Hematopoietic multipotent progenitor cell treated with erythropoietin and hydrocortisone succinate and interleukin-3 and kit ligand, for 17 days (in vitro differentiated cells): ENCODE data around the gene SOX10.

Source experiments
- DNase-seq: peaks from one replicate; pipeline ENCODE4 v3.0.0-alpha.2; 2015; ENCODE audit warnings: low spot score

SOX10 gene

DNA sequence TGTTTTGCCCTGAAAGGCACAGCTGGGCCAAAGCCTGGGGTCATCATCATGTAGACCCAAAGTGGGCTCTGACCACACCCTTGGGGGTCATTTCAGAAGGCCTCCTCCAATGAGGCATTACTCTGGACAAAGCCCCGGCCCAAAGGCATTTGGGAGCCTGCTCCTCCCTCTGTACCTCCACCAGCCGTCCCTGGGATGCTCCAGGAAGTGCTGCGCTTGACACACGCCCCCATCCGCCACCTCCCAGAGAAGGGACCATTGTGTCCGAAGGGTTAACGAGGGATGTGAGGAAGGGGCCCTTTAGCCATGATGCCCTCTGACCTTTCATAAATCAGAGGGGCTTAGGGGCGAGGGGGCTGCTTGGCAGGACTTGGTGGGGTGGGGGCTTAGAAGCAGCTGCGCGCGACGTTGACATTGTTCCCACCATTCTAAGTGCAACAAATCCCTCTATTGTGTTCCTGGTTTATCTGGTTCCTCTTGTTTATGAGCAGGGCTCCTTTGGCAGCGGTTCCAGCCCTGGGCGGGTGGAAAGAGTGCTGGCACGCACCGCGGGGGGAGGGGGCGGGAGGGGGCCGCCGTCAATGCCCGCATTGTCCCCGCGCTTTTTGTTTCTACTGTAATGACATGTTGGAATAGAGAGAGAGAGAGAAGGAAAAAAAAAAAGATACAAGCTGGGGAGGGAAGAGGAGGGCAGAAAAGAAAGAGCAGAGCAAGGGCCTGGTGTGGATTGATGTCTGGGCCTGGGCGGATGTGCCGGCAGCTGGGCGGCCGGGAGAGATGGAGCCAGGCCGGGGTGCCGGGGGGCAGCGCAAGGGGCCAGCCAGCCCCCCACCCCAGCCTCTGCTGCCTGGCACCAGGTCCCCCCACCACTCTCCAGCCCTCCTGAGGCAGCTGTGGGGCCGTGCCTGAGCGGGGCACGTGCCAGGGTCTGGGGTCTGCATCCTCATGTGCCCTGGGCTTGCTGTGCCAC is 32.1 kb upstream of the SOX10 start:
- DNase-seq = no peak

- no peak for DNase-seq
Observed at GRCh38 chr22:38014083-38014482, 29.7 kb upstream of the SOX10 start.

- DNase-seq = no peak
Observed at GRCh38 chr22:38012604-38013072, 28.3 kb upstream of the SOX10 start.

GRCh38 chr22:38009000-38009806 is 24.8 kb upstream of the SOX10 start:
- DNase-seq = no peak

DNA sequence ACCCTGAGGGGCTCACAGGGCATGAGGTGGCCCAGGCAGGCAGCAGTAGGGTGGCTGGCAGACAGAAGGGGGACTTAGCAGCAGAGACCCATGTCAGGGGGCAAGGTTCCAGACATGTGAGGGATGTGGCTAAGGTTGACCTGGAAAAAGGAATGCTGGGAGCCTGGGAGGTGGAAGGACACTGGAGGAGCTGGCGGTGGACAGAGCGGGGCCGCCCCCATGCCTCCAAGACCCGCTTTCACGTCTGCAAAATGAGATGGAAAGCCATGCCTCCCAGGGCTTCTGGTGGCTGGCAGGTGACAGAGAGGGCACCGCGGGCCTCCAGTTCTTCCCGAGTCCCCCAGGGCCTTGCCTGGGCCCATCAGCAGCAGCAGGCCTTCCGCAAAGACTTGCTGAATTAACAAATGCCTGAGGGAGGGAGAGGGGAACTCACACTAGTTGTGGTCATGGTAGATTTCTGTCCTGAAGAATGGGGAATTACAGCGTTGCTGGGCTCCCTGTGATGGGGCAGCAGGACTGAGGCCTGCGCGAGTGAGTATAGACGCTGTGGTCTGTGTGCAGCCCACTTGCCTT is 23.1 kb upstream of the SOX10 start:
- DNase-seq = no peak

DNA sequence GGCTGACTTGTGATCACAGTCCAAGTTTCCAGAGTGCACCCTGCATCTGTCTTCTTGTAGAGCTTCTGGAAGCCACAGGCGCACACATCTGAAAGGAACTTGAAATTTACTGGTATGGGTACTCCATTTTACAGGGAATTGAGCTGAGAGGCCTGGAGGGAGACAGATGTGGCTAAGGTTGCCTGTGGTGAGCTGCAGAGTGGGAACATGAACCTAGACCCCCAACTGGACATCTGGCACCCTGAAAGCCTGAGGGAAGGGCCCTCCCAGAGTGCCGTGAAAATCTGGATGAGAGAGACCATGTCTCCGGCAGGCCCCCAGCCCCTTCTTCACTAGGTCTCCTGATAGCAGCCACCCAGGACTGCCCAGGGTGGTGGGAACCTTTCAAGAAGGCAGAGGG is 22.6 kb upstream of the SOX10 start:
- DNase-seq = no peak

- DNase-seq = no peak
Observed at GRCh38 chr22:38005943-38006342, 21.6 kb upstream of the SOX10 start.

DNA sequence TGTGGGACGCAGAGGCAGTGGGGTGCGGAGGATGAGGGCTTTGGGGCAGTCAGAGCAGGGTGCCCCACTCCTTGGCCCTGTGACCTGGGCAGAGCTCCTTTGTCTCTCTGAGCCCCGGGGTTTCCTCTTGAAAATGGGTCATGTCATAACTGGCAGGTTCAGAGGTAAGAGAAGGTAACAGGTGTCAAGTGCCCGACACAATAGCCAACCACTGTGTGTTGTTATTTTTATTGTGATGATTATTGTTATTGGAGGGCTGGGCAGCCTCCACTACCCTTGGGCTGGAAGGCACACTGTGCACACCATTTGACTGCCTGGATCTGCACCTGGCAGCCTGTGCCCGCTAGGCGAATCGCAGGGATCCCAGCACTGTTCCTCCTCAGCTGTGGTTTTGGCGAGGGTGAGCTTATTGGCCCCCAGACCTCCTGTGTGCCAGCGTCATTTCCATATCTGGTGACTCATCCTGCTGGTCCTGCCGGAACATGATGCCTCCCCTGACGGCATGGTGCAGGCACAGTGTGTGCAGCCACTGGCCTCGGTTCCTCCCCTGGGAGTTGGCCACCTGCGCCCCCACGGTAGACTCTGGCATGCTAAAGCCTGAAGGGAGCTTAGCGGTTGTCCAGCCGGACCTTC is 15.4 kb upstream of the SOX10 start:
- DNase-seq = no peak

- DNase-seq = no peak
Observed at GRCh38 chr22:37999236-37999635, 14.9 kb upstream of the SOX10 start.

DNA sequence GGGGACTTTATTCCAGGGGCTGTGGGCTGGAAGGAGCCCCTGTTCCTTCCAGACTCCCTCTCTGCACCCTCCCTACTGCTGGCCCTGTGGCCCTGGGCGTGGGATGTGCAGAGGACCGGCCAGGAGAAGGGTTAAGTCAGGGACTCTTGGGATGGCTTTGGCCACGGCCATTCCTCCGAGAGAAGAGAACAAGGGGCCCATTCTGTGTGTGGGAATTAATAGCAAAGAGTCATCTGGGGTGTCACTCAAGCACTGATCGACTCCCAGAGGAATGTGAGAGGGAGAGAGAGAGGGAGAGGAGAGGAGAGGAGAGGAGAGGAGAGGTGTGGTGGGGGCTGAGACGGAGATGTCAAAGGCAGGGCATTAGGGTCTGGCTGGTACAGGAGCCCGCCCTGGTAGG is 14.2 kb upstream of the SOX10 start:
- DNase-seq = no peak

- no peak for DNase-seq
Observed at GRCh38 chr22:37996515-37997246, 12.3 kb upstream of the SOX10 start.

- DNase-seq = no peak
Observed at GRCh38 chr22:37996079-37996478, 11.7 kb upstream of the SOX10 start.

GRCh38 chr22:37995460-37995859 is 11.1 kb upstream of the SOX10 start:
- DNase-seq = no peak

DNA sequence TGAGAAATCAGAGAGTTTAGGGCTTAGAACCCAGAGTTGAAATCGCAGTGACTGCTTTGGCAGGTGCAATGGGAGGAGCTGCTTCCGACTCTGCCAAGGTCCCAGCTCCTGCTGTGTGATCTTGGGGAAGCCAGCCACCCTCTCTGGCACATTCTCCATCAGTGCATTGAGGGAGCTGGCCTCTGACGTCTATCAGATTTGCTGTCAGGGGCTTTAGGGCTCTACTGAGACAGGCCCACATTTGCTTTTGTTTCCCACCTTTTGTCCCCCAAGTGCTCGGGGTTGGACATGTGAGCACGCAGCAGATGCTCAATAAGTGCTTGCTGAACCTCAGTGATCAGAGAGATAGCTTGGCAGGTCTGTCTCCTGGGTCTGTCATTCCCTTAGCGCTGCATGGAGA is 10.6 kb upstream of the SOX10 start:
- no peak for DNase-seq

DNA sequence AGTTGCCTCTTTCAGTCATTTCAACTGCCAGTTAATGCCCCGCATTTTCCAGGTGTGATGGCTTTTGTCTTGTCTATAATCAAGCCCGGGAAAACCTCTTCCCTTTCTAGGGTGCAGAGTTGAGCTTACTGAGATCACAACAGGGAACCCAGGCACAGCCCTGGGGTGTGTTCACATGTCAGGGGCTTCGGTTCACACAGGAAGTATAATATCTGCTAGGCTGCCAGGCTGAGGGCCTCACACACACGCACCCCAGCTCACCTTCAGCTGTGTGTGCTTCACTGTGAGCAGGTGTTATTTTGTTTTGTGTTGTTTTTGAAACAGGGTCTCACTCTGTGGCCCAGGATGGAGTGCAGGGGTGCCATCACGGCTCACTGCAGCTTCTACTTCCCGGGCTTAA is 9.7 kb upstream of the SOX10 start:
- DNase-seq = no peak

DNA sequence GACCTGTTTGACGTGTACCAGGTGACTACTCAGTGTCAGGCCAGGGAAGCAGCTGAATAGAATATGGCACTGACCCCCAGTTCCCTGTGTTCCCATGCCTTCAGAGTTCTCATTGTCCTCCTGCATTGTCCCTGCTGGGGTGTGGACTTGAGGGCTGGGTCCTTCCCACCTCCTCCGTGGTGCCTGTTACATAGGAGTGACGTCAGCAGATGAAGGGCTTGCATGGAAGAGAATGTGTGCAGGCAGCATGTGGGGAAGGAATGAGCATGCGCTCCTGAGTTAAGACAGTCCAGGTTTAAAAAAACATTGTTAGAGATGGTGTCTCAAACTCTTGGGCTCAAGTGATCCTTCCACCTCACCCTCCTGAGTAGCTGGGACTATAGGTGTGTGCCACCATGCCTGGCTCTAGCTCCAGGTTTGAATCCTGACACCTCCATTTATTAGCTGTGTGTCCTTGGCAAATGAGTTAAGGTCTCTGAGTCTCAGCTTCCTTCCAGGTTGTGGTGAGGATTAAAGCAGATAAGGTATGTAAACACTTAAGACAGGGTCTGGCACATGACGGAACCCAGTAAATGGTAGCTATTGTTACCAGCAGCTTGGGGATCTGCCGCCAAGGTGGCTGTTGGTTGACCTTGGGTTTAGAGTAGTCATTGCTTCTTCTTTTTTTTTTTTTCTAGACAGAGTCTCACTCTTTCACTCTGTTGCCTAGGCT is 7.5 kb upstream of the SOX10 start:
- no peak for DNase-seq

- DNase-seq = no peak
Observed at GRCh38 chr22:37990862-37991261, 6.5 kb upstream of the SOX10 start.

- no peak for DNase-seq
Observed at GRCh38 chr22:37990301-37990700, 5.9 kb upstream of the SOX10 start.

DNA sequence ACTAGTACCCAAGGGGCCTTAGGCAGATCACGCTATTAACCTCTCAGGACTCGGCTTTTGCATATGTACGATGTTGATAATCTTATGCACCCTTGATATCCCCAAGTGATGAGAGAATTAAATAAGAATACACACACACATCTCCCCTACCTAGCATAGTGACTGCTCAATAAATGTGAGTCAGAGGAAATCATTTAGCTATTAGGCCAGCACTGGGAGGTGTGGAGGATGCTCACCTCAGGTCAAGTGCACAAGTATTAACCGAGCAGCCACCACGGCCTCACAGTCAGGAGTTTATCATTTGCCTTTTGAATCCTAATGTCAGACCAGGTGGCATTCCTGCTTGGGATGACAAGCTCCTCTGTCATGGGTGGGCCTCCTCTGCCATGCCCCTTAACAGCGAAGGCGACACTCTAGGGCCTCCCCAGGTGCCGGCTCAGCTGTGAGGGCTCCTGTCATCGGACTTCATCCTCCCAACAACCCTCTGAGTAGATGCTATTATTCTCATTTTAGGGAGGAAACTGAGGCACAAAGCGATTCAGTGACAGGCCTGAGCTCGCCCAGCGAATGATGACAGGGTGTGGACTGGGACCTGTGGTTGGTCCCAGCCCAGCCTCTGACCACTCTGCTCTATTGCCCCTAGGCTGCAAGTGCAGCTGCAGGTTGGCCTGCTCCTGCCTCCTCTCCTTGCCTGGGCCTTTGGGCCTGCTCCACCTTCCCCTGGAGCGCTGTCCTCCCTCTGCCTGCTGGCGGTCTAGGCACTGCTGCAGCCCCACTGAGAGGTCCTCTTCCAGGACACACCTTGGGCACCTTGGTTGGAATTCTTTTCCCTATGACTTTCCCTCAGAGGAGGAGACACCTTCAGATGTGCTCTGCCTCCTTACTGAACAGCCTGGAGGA is 5.0 kb upstream of the SOX10 start:
- no peak for DNase-seq

DNA sequence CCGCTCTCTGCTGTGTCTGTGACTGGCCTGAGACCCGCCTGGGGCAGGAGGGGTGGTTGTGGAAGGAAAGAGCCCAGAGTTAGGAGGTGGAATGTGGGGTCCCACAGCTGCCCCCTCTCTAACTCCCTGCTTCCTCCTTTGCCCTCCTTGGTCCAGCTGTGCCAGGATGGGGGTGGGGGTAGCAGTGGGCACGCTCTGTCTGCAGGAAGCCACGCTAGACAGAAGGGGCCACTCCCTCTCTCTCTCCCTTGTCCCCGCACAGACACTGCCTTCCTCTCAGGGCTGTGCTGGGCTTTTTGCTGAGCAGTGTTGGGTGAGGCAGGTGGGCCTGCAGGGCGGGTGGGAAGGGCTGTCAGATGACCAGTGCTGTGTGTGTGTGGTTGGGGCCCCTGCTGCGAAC is 2.0 kb upstream of the SOX10 start:
- DNase-seq = no peak
